IMR-90 (cell line): ENCODE results near the gene KDM4F. TPM values are rescaled to one million over a fixed set of nuclear protein-coding genes. Genes with fewer than 3 reads are reported as not detected.

Experiments used
- ATAC-seq: fragments of 200-7000 bp; cut with Tn5 transposase; 2 replicates; pipeline ENCODE4 v1.9.1; 2020; ENCODE audit warnings: low read depth, mild to moderate bottlenecking, moderate library complexity
- BruUV-seq: library from RNA; stranded (reverse); fragments of 400-500 nt; replicated peaks from 2 replicates; lab custom pipeline; 2021; lab: Mats Ljungman, UMichigan
- CTCF ChIA-PET: fragments of 300-600 bp; formaldehyde crosslinking; extraction: SDS; loops from one replicate; lab custom pipeline; 2021; ENCODE audit warnings: antibody characterized with exemption; lab: Yijun Ruan, JAX
- POLR2A ChIA-PET: fragments of 300-600 bp; sonication (Branson Sonifier 250); formaldehyde crosslinking; loops from one replicate; lab custom pipeline; 2022; ENCODE audit warnings: antibody characterized with exemption; ENCODE audit not compliant: unreplicated experiment; lab: Charles Lee
- DNase-seq: peaks from one replicate; pipeline ENCODE4 v3.0.0; 2013
- H2AFZ ChIP-seq: replicated peaks from 2 replicates; pipeline ENCODE3; 2013; ENCODE audit warnings: low read length, mild to moderate bottlenecking; ENCODE audit not compliant: poor library complexity
- H2AK5ac ChIP-seq: 2 replicates; pipeline ENCODE4 v1.6.1; 2013; ENCODE audit warnings: low read depth, low read length, inconsistent platforms
- H2AK9ac ChIP-seq: replicated peaks from 2 replicates; pipeline ENCODE3; 2013; ENCODE audit warnings: mild to moderate bottlenecking, low read depth, low read length, moderate library complexity; ENCODE audit not compliant: poor library complexity
- H2BK120ac ChIP-seq: 2 replicates; pipeline ENCODE4 v1.6.1; 2013; ENCODE audit warnings: low read depth, low read length, inconsistent platforms
- H2BK15ac ChIP-seq: 3 replicates; pipeline ENCODE4 v1.6.1; 2013; ENCODE audit warnings: low read depth, low read length, inconsistent platforms
- H2BK20ac ChIP-seq: 2 replicates; pipeline ENCODE4 v1.6.1; 2013; ENCODE audit warnings: low read depth, mild to moderate bottlenecking, inconsistent platforms, low read length, moderate library complexity
- H2BK5ac ChIP-seq: 2 replicates; pipeline ENCODE4 v1.6.1; 2013; ENCODE audit warnings: mild to moderate bottlenecking, low read depth, low read length, inconsistent platforms; ENCODE audit not compliant: poor library complexity, severe bottlenecking
- H3K14ac ChIP-seq: replicated peaks from 2 replicates; pipeline ENCODE4 v1.6.1; 2013; ENCODE audit warnings: low read depth, low read length, inconsistent platforms
- H3K18ac ChIP-seq: 2 replicates; pipeline ENCODE4 v1.6.1; 2013; ENCODE audit warnings: low read depth, low read length, control low read depth
- H3K23ac ChIP-seq: 2 replicates; pipeline ENCODE4 v1.6.1; 2013; ENCODE audit warnings: low read depth, low read length, inconsistent platforms
- H3K27ac ChIP-seq: 2 replicates; pipeline ENCODE4 v1.5.1; 2013; ENCODE audit warnings: mild to moderate bottlenecking, control low read depth, low read length; ENCODE audit not compliant: insufficient read depth
- H3K27me3 ChIP-seq: 2 replicates; pipeline ENCODE4 v1.6.1; 2013; ENCODE audit warnings: low read length; ENCODE audit not compliant: control insufficient read depth, insufficient read depth
- H3K36me3 ChIP-seq: 2 replicates; pipeline ENCODE4 v1.6.1; 2013; ENCODE audit warnings: low read length, mixed read lengths; ENCODE audit not compliant: control insufficient read depth, insufficient read depth
- H3K4ac ChIP-seq: 2 replicates; pipeline ENCODE4 v1.6.1; 2013; ENCODE audit warnings: low read depth, low read length, inconsistent platforms
- H3K4me1 ChIP-seq: 2 replicates; pipeline ENCODE4 v1.6.1; 2013; ENCODE audit warnings: low read length, mixed read lengths; ENCODE audit not compliant: control insufficient read depth, insufficient read depth
- H3K4me2 ChIP-seq: 2 replicates; pipeline ENCODE4 v1.6.1; 2013; ENCODE audit warnings: low read depth, mild to moderate bottlenecking, control low read depth, low read length, moderate library complexity
- H3K4me3 ChIP-seq: 2 replicates; pipeline ENCODE4 v1.5.1; 2013; ENCODE audit warnings: low read depth, mild to moderate bottlenecking, control low read depth, low read length, moderate library complexity; ENCODE audit not compliant: insufficient read depth
- H3K56ac ChIP-seq: 2 replicates; pipeline ENCODE4 v1.6.1; 2013; ENCODE audit warnings: low read length, inconsistent platforms; ENCODE audit not compliant: insufficient read depth; ENCODE audit errors: extremely low read depth
- H3K79me1 ChIP-seq, 2 experiments: 2 replicates each; pipeline ENCODE4 v1.6.1; 2013; ENCODE audit warnings: low read length in 2 of 2, inconsistent platforms in 1 of 2, low read depth in 1 of 2
- H3K9ac ChIP-seq: 2 replicates; pipeline ENCODE4 v1.6.1; 2013; ENCODE audit warnings: low read depth, low read length, control low read depth
- H3K9me1 ChIP-seq: 2 replicates; pipeline ENCODE4 v1.6.1; 2013; ENCODE audit warnings: low read length, inconsistent platforms; ENCODE audit not compliant: insufficient read depth
- H3K9me3 ChIP-seq: 2 replicates; pipeline ENCODE4 v1.6.1; 2013; ENCODE audit warnings: low read length; ENCODE audit not compliant: control insufficient read depth, insufficient read depth
- H4K20me1 ChIP-seq: 2 replicates; pipeline ENCODE4 v1.6.1; 2013; ENCODE audit warnings: low read length, inconsistent platforms; ENCODE audit not compliant: insufficient read depth
- H4K5ac ChIP-seq: 2 replicates; pipeline ENCODE4 v1.6.1; 2013; ENCODE audit warnings: mild to moderate bottlenecking, low read depth, low read length, control low read depth
- H4K8ac ChIP-seq, 2 experiments: 2 replicates each; pipeline ENCODE4 v1.6.1; 2013; ENCODE audit warnings: low read depth in 2 of 2, low read length in 2 of 2, control low read depth in 1 of 2, inconsistent platforms in 1 of 2
- H4K91ac ChIP-seq: 2 replicates; pipeline ENCODE4 v1.6.1; 2013; ENCODE audit warnings: low read depth, low read length, inconsistent platforms; ENCODE audit not compliant: insufficient read depth
- CHD1 ChIP-seq: IDR thresholded peaks from 2 replicates; pipeline ENCODE4 v1.6.1; 2012; ENCODE audit warnings: low read depth, low read length, improper control_type of control experiment
- RFX5 ChIP-seq: IDR thresholded peaks from 2 replicates; pipeline ENCODE4 v1.8.0; 2012; ENCODE audit warnings: low read depth, mild to moderate bottlenecking, low read length, moderate library complexity
- USF2 ChIP-seq: fragments of 150-350 bp; IDR thresholded peaks from 2 replicates; pipeline ENCODE4 v1.6.1; 2017; ENCODE audit warnings: mild to moderate bottlenecking, antibody characterized with exemption, low read length, low read depth
- WGBS, 2 experiments: methylation state at CpG; one replicate each; pipeline versions ENCODE4 v1.1.5 to v1.1.7; 2013; ENCODE audit warnings: missing lambda C conversion rate in 2 of 2; ENCODE audit not compliant: insufficient read length in 1 of 2; ENCODE audit errors: extremely low coverage in 2 of 2; 5-methylcytosine and 5-hydroxymethylcytosine counted together
- dilution Hi-C: fragments of 300-500 bp; cut with HindIII; formaldehyde crosslinking; loops from one replicate; pipeline ENCODE4 v1.14.3; 2018; ENCODE audit warnings: low sequenced_read_pairs; ENCODE audit not compliant: unreplicated experiment
- in situ Hi-C: fragments of 300-500 bp; cut with MboI; formaldehyde crosslinking; loops from 3 replicates; pipeline ENCODE4 v1.14.3; 2019; ENCODE audit warnings: low sequenced_read_pairs, inconsistent platforms, mixed read lengths
- intact Hi-C: fragments of 100-400 bp; cut with micrococcal nuclease; formaldehyde crosslinking; loops from 2 replicates; pipeline ENCODE4 v1.10.0; 2022
- polyA plus RNA-seq, 3 experiments: library from polyadenylated mRNA; depleted of rRNA; stranded (reverse); fragments of >200 nt; gene quantifications; 2 replicates each; pipeline ENCODE4 v1.2.3, GENCODE V29; 2012; ENCODE audit warnings: low replicate concordance in 1 of 3
- total RNA-seq: library from RNA; depleted of rRNA; stranded (reverse); fragments of >200 nt; gene quantifications from 2 replicates; pipeline ENCODE4 v1.2.3, GENCODE V29; 2012

KDM4F gene
- total and polyA plus RNA-seq, 2 of the 4 experiments (the other 2 are of a cell fraction): not detected

DNA sequence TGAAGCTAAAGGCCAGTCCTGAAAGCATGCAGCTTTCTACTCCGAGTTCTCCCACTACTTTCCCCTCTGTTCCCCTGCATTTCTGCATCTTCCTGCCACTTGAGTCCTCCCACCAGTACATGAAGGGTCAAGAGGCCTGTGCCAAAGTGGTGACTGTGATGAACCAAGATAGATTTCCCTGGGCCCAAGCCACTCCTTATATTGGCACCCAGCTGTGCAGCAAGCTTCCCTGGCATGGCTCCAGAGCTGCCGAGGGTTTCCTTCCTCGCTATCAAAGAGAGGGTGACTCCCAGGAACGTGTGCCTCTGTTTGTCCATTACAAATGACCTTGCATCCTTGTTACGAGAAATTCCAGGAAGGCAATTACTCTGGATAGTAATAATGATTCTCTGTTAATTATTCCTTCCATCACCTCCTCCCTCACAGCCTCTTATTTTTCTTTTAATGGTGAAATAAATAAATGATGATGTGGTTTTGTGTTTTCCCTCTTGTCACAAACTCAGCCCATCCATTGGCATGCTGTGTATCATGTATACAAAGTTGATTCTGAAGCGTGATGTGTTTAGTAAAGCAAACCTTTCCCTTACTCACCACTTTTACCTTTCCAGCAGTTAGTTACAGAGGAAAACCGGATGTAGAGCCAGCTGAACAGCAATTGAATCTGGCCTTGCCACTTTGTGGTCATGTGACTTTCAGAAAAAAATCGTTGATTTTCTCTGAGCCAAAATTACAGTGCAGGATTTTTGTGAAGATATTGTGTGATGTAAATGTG, 25.8 kb downstream of the KDM4F start:
- Histone ChIP-seq H2AK5ac (no peak overlapping the region), H3K9me1 (no peaks in the 10 kb centered on the region), H4K20me1 (no peaks in the 10 kb centered on the region), H2BK20ac (no peak overlapping the region), H3K4me1 (no peaks in the 10 kb centered on the region; the same call in 1 of the 2 replicates), H2BK15ac (no peak overlapping the region), H4K91ac (no peak overlapping the region), H4K8ac (no peak overlapping the region), H3K9me3 (no peaks in the 10 kb centered on the region), H2BK120ac (no peak overlapping the region), H3K56ac (no peak overlapping the region), H3K27ac (no peak overlapping the region), H3K14ac (no peak overlapping the region), H3K4me3 (no peak overlapping the region), H3K9ac (no peak overlapping the region), H3K23ac (no peak overlapping the region), H3K4ac (no peak overlapping the region; the same call in 1 of the 2 replicates), H3K18ac (no peak overlapping the region; the same call in 1 of the 2 replicates), H2BK5ac (no peak overlapping the region), H3K27me3 (no peaks in the 10 kb centered on the region), H2AFZ (no peak overlapping the region), H3K79me1 (peaks cover 3 to 6% of the 10 kb centered on the region in 2 experiments; a peak in 2 of 4 replicates), H4K5ac (no peak overlapping the region), H3K4me2 (no peak overlapping the region), H3K36me3 (no peaks in the 10 kb centered on the region), H2AK9ac (no peak overlapping the region)
- POLR2A ChIA-PET: no interaction called here
- dilution Hi-C loops (no loop called here), in situ Hi-C loops (loop anchor here (5.0 to 25.0 kb wide), 2 partner anchors 687 to 1362 kb away; no protein-coding TSS in a partner anchor), intact Hi-C loops (no loop called here)
- no CpG with 5 or more reads among the region's 8 CpGs for WGBS, 2 experiments
- TF ChIP-seq USF2: no peak
- no peak for TF ChIP-seq RFX5
- TF ChIP-seq CHD1: no peak
- CTCF ChIA-PET: interaction anchor here (1.0 kb wide), 1 partner anchor 8 kb away, joined by 3 read pairs; the partner anchor contains the start of gene SRSF8
- DNase-seq (no peak), ATAC-seq (no peak)
- no TSS peak for BruUV-seq
